GM21360 (cell line): Measurements from ENCODE around the gene CCDC83.
"Not testable (repeated sequence)": the region's sequence is repeated elsewhere in the genome, so short reads cannot be mapped to it uniquely, and the experiment has no call there.

Experiments used
- ATAC-seq: cut with Tn5 transposase; IDR thresholded peaks from one replicate; pipeline ENCODE4 v1.9.1; 2021; ENCODE audit warnings: mild to moderate bottlenecking, moderate library complexity; ENCODE audit not compliant: unreplicated experiment

CCDC83 gene

GRCh38 chr11:85835263-85835662 lies 19.9 kb upstream of the CCDC83 start:
- ATAC-seq, result no peak

GRCh38 chr11:85835729-85836128 lies 19.5 kb upstream of the CCDC83 start:
- no peak for ATAC-seq

GRCh38 chr11:85840932-85841331 lies 14.3 kb upstream of the CCDC83 start:
- not testable (repeated sequence) for ATAC-seq

GRCh38 chr11:85843929-85844328 lies 11.3 kb upstream of the CCDC83 start:
- no peak for ATAC-seq

- ATAC-seq, result no peak
Observed at GRCh38 chr11:85844439-85845123, 10.6 kb upstream of the CCDC83 start.

GRCh38 chr11:85845124-85845631 lies 10.0 kb upstream of the CCDC83 start:
- no peak for ATAC-seq

- no peak for ATAC-seq
Observed at GRCh38 chr11:85847436-85847835, 7.7 kb upstream of the CCDC83 start.

- no peak for ATAC-seq
Observed at GRCh38 chr11:85848006-85848405, 7.2 kb upstream of the CCDC83 start.

GRCh38 chr11:85848556-85848955 lies 6.6 kb upstream of the CCDC83 start:
- ATAC-seq, result no peak

- ATAC-seq, result not testable (repeated sequence)
Observed at GRCh38 chr11:85852754-85853153, 2.4 kb upstream of the CCDC83 start.

GRCh38 chr11:85853541-85853940 lies 1.6 kb upstream of the CCDC83 start:
- not testable (repeated sequence) for ATAC-seq

GRCh38 chr11:85854212-85854556 lies 999 bp upstream of the CCDC83 start:
- ATAC-seq, result no peak

- ATAC-seq, result peak; percentile 97
Observed at GRCh38 chr11:85854557-85855340, 434 bp upstream of the CCDC83 start.

GRCh38 chr11:85857098-85857497 lies 1.9 kb downstream of the CCDC83 start:
- ATAC-seq, result no peak

GRCh38 chr11:85859541-85859940 lies 4.4 kb downstream of the CCDC83 start:
- ATAC-seq, result not testable (repeated sequence)

- ATAC-seq, result no peak
Observed at GRCh38 chr11:85863855-85864254, 8.7 kb downstream of the CCDC83 start.

GRCh38 chr11:85866137-85866827 lies 11.1 kb downstream of the CCDC83 start:
- no peak for ATAC-seq

GRCh38 chr11:85867751-85868150 lies 12.6 kb downstream of the CCDC83 start:
- no peak for ATAC-seq

GRCh38 chr11:85869781-85870180 lies 14.6 kb downstream of the CCDC83 start:
- ATAC-seq, result no peak

GRCh38 chr11:85874265-85874664 lies 19.1 kb downstream of the CCDC83 start:
- no peak for ATAC-seq

GRCh38 chr11:85875505-85875904 lies 20.3 kb downstream of the CCDC83 start:
- no peak for ATAC-seq

GRCh38 chr11:85884581-85885021 lies 29.4 kb downstream of the CCDC83 start:
- ATAC-seq, result no peak
